Endodermal cell (in vitro differentiated cells): ENCODE results near the gene CDC45. TPM values are rescaled to one million over a fixed set of nuclear protein-coding genes. Genes with fewer than 3 reads are reported as not detected.
"Not testable (repeated sequence)": the region's sequence is repeated elsewhere in the genome, so short reads cannot be mapped to it uniquely, and the experiment has no call there.

Experiments
- DNase-seq: peaks from one replicate; pipeline ENCODE4 v3.0.0-alpha.2; 2017
- H3K27ac ChIP-seq: 2 replicates; pipeline ENCODE4 v1.5.1; 2013; ENCODE audit warnings: mild to moderate bottlenecking, low read depth, low read length, moderate library complexity
- H3K27me3 ChIP-seq: 2 replicates; pipeline ENCODE4 v1.6.1; 2013; ENCODE audit warnings: mild to moderate bottlenecking, low read length, moderate library complexity; ENCODE audit not compliant: insufficient read depth, control insufficient read depth, poor library complexity, severe bottlenecking
- H3K36me3 ChIP-seq: 2 replicates; pipeline ENCODE4 v1.7.0; 2013; ENCODE audit warnings: mild to moderate bottlenecking, low read length, moderate library complexity; ENCODE audit not compliant: control insufficient read depth, insufficient read depth
- H3K4me1 ChIP-seq: one replicate; pipeline ENCODE4 v1.7.0; 2013; ENCODE audit warnings: low read length; ENCODE audit not compliant: control insufficient read depth, insufficient read depth
- H3K4me3 ChIP-seq: 2 replicates; pipeline ENCODE4 v1.5.1; 2013; ENCODE audit warnings: mild to moderate bottlenecking, low read length, moderate library complexity
- H3K9ac ChIP-seq: 2 replicates; pipeline ENCODE4 v1.6.1; 2013; ENCODE audit warnings: mild to moderate bottlenecking, low read length, moderate library complexity; ENCODE audit not compliant: poor library complexity, severe bottlenecking; ENCODE audit errors: extremely low read depth
- H3K9me3 ChIP-seq: 2 replicates; pipeline ENCODE4 v1.6.1; 2013; ENCODE audit warnings: mild to moderate bottlenecking, low read length, moderate library complexity; ENCODE audit not compliant: control insufficient read depth
- H3K27ac Mint-ChIP-seq: 2 replicates; pipeline ENCODE4 v1.8.0; 2020; ENCODE audit warnings: mixed read lengths
- H3K27me3 Mint-ChIP-seq: 2 replicates; pipeline ENCODE4 v1.8.0; 2021; ENCODE audit warnings: mild to moderate bottlenecking, mixed read lengths; ENCODE audit not compliant: insufficient read depth
- H3K36me3 Mint-ChIP-seq: 2 replicates; pipeline ENCODE4 v1.8.0; 2020; ENCODE audit warnings: low read depth, mixed read lengths
- H3K4me1 Mint-ChIP-seq: 2 replicates; pipeline ENCODE4 v1.8.0; 2020; ENCODE audit warnings: mixed read lengths
- H3K4me3 Mint-ChIP-seq: 2 replicates; pipeline ENCODE4 v1.8.0; 2020; ENCODE audit warnings: mild to moderate bottlenecking, moderate library complexity, mixed read lengths
- H3K9me3 Mint-ChIP-seq: 2 replicates; pipeline ENCODE4 v1.8.0; 2020; ENCODE audit warnings: mild to moderate bottlenecking, mixed read lengths
- CTCF ChIP-seq: fragments of 200-600 bp; sonication (generic); conservative IDR thresholded peaks from 2 replicates; pipeline ENCODE4 v1.5.0; 2021; ENCODE audit warnings: antibody characterized with exemption, mild to moderate bottlenecking
- WGBS, 2 experiments: methylation state at CpG; one replicate each; pipeline versions ENCODE4 v1.1.5 to v1.1.7; 2013; ENCODE audit warnings: missing lambda C conversion rate in 2 of 2, mixed read lengths in 1 of 2; ENCODE audit not compliant: insufficient coverage in 1 of 2, insufficient read length in 1 of 2; 5-methylcytosine and 5-hydroxymethylcytosine counted together
- total RNA-seq, 2 donors: library from RNA; stranded (reverse); fragmentation: NEBNext Ultra II Directional in 1 of 2; extraction: Animal tissue kit (Norgen Biotek cat#: 25700) in 1 of 2; gene quantifications; 2 replicates in 1 of 2; 3 replicates in 1 of 2; pipeline ENCODE4 v1.2.1, GENCODE V29; 2021

CDC45 gene
- total RNA-seq, 2 donors from 2014 or later, result 30.3 to 31.2 TPM

- Mint-ChIP-seq H3K27me3 (peaks cover 19% of the 10 kb centered on the region), H3K4me1 (peaks cover 12% of the 10 kb centered on the region), H3K9me3 (no peaks in the 10 kb centered on the region), H3K36me3 (no peaks in the 10 kb centered on the region), H3K27ac (no peak overlapping the region), H3K4me3 (no peak overlapping the region)
- 89 to 95% methylated on average over 3 of the region's 4 CpGs for WGBS, 2 experiments
- no peaks in the 10 kb centered on the region for H3K9me3 ChIP-seq
- H3K27me3 ChIP-seq, result peaks cover 14% of the 10 kb centered on the region
- no peak overlapping the region for H3K27ac ChIP-seq
- no peak for TF ChIP-seq CTCF
- no peaks in the 10 kb centered on the region for H3K36me3 ChIP-seq
- no peak for DNase-seq
- peaks cover 15% of the 10 kb centered on the region for H3K4me1 ChIP-seq
- no peak overlapping the region for H3K9ac ChIP-seq
- no peak overlapping the region for H3K4me3 ChIP-seq
Observed at GRCh38 chr22:19529811-19530210, 50.1 kb downstream of the CDC45 start.

GRCh38 chr22:19530751-19531150 lies 51.0 kb downstream of the CDC45 start:
- peaks cover 10% of the 10 kb centered on the region for H3K4me1 Mint-ChIP-seq
- no peak overlapping the region for H3K4me3 Mint-ChIP-seq
- WGBS, 2 experiments, result 75 to 80% methylated on average over 1 to 3 of the region's 3 CpGs
- no peaks in the 10 kb centered on the region for H3K36me3 Mint-ChIP-seq
- H3K27me3 Mint-ChIP-seq, result peaks cover 10% of the 10 kb centered on the region
- no peak for TF ChIP-seq CTCF
- no peaks in the 10 kb centered on the region for H3K9me3 Mint-ChIP-seq
- Histone ChIP-seq H3K27ac (no peak overlapping the region), H3K27me3 (peaks cover 4% of the 10 kb centered on the region), H3K9me3 (no peaks in the 10 kb centered on the region), H3K4me3 (no peak overlapping the region), H3K9ac (no peak overlapping the region), H3K4me1 (peaks cover 15% of the 10 kb centered on the region), H3K36me3 (no peaks in the 10 kb centered on the region)
- DNase-seq, result peak; percentile 24
- H3K27ac Mint-ChIP-seq, result no peak overlapping the region

DNA sequence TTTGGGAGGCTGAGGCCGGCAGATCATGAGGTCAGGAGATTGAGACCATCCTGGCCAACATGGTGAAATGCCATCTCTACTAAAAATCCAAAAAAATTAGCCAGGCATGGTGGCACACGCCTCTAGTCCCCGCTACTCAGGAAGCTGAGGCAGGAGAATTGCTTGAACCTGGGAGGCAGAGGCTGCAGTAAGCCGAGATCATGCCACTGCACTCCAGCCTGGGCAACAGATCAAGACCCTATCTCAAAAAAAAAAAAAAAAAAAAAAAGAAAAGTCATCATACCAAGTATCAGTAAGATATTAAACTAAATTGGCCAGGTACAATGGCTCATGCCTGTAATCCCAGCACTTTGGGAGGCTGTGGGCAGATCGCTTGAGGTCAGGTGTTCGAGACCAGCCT lies 51.6 kb downstream of the CDC45 start:
- H3K27me3 Mint-ChIP-seq, result not testable (repeated sequence)

GRCh38 chr22:19533049-19533626 lies 53.4 kb downstream of the CDC45 start:
- Histone ChIP-seq H3K27ac (no peak overlapping the region), H3K36me3 (no peaks in the 10 kb centered on the region), H3K4me3 (no peak overlapping the region), H3K27me3 (no peaks in the 10 kb centered on the region), H3K4me1 (no peaks in the 10 kb centered on the region), H3K9ac (no peak overlapping the region), H3K9me3 (no peaks in the 10 kb centered on the region)
- H3K4me3 Mint-ChIP-seq, result no peak overlapping the region
- H3K9me3 Mint-ChIP-seq, result no peaks in the 10 kb centered on the region
- peak; percentile 16 for DNase-seq
- 94 to 95% methylated on average over 7 of the region's 8 CpGs for WGBS, 2 experiments
- no peak for TF ChIP-seq CTCF
- no peaks in the 10 kb centered on the region for H3K4me1 Mint-ChIP-seq
- H3K36me3 Mint-ChIP-seq, result no peaks in the 10 kb centered on the region
- no peaks in the 10 kb centered on the region for H3K27me3 Mint-ChIP-seq
- H3K27ac Mint-ChIP-seq, result no peak overlapping the region

More for the DNA sequence above, 51.6 kb downstream of the CDC45 start:
- peaks cover 15% of the 10 kb centered on the region for H3K4me1 ChIP-seq
- not testable (repeated sequence) for H3K27ac Mint-ChIP-seq, DNase-seq, H3K36me3 Mint-ChIP-seq, H3K4me1 Mint-ChIP-seq, H3K27ac ChIP-seq, H3K9ac ChIP-seq, H3K27me3 ChIP-seq, H3K4me3 ChIP-seq, H3K9me3 Mint-ChIP-seq, H3K4me3 Mint-ChIP-seq, H3K9me3 ChIP-seq, H3K36me3 ChIP-seq
- 91 to 100% methylated on average over 5 to 6 of the region's 6 CpGs for WGBS, 2 experiments
